HUDEP-2 (cell line): ENCODE results near the gene TCERG1.
"Not testable (repeated sequence)": the region's sequence is repeated elsewhere in the genome, so short reads cannot be mapped to it uniquely, and the experiment has no call there.

Experiments
- DNase-seq, 76 experiments: peaks; one replicate each; lab custom pipeline; 2025; ENCODE audit not compliant: unreplicated experiment in 76 of 76; lab: John Stamatoyannopoulos, UW

TCERG1 gene

DNA sequence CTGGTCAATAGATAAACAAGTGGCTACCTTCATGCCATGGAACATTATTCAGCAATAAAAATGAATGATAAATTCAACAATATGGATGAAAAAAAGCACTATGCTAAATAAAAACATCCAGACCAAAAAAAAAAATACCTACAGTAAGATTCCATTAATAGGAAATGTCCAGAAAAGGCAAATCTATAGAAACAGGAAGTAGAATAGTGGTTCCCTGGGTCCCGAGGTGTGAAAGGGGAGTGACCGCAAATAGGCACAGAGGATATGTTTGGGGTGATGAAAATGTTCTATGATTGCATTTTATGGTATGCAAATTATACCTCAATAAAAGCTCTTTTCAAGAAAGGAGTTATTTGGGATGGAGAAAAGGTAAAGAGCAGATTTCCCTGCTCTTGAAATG lies 72.4 kb downstream of the TCERG1 start:
- no peak for DNase-seq

DNA sequence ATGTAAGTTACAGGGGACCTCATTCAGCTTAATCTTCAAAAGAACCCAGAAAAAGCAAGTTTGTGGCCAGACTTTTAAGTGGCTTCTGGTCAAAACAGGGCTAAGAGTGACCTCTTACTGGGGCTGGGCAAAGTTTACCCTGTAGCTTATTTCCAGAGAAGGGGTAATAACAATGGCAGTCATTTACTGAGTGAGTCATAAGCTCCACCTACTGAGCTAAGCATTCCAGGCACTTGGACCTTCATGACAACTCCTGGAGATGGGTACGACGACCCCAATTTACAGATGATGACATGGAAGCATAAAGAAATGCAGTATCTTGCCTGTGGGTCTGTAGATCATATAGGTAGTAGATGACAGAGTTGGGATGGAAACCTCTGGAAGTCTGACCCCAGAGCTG lies 73.6 kb downstream of the TCERG1 start:
- DNase-seq, result no peak

DNA sequence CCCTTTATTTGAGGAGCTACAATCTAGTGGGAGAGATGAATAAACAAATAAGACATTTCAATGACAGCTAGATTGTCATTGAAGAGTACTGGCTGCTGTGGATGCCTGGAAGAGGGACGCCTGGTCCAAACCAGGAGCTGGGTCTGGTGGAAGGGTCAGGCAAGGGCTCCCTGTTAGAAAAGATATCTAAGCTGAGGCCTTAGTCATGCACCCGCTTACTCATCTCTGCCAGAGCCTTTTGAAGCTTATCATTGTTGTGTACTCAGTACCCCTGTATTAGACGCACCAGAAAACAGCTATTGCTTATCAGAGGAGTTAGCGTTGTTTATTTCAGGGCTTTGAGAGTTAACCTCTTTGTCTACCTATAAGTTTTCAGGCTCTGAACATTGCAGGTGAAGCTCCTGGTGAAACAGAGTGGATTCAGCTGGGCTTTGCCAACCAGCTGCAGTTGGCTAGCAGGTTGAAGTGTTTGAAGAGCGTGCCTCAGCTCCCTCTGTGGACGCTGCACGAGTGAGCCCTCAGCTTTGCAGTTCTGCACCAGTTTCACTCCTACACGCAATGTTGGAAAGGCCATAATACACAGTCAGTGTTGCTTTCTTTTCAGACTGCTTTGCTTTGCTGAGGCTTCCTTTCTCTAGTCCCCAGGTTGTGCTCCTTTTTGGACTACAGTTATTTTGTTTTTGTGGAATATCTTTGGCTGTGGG lies 74.4 kb downstream of the TCERG1 start:
- DNase-seq, result peak in 2 of 76 experiments; percentile 8 to 16

DNA sequence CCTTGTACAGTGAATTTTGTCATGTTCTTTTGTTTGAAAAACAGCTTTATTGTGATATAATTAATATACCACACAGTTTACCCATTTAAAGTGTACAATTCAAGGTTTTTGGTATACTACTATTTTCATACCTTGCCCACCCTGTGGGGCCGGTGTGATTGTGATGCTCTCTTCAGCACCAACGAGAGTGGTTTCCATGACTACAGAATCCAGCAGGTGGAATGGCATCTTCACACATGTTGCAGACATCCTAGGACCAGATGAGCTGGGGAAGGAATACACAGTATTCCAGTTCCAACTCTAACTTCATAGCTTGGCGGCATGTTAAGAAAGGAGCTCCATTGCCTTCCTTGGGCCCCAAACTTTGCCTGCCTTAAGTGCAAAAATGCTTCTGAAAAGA lies 76.6 kb downstream of the TCERG1 start:
- DNase-seq, result no peak

DNA sequence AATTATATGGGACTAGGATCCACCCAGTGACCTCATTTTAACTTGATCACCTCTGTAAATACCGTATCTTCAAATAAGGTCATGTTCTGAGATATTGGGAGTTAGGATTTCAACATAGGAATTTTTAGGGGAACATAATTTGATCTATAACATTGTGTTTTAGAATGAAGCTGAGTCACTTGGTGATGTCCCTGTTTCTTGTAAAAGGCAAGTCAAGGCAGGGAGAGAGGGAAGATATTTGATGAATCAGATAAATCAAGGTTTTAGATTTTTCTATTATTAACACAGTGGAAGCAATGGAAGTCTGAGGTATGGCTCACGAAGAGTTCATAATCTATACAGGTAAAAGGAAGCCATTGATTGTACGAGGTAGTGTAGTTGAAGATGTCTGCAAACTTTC lies 80.7 kb downstream of the TCERG1 start:
- no peak for DNase-seq

DNA sequence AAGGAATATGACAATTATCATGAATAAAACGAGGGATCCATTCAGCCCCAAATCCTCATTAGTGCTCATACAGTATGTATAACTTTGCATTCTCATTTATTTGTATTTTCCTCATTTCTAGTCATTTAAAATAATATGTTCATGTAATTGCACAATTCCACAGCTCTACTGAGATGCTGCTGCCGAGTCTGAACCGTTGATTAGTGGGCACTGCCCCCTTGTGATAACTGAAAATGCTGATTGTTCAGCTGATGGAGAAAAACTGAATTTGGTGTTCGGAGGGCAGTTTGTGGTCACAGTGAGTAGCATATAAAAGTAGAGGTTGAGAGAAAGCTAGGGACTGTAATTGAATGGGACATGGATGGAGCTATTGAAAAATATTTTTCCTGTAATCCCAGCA lies 81.1 kb downstream of the TCERG1 start:
- DNase-seq, result peak in 1 of 76 experiments; percentile 6

DNA sequence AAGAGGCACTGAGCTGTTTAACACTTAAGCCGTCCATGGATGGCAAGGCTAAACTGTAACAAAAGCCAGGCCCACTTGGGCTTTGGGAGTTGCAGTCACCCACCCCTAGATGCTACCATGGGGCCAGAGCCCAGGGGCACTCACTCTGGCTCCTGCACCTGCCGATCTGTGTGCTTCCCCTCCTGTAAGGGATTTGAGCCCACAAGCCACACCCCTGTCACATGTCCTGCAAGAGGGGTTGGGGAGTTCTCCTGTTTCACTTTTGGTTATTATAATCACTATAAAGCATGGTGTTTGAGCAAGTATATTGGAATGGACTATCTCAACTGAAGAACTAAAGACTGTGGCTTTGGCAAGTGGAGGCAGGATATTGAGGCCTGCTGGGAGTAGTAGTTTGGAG lies 82.9 kb downstream of the TCERG1 start:
- no peak for DNase-seq

DNA sequence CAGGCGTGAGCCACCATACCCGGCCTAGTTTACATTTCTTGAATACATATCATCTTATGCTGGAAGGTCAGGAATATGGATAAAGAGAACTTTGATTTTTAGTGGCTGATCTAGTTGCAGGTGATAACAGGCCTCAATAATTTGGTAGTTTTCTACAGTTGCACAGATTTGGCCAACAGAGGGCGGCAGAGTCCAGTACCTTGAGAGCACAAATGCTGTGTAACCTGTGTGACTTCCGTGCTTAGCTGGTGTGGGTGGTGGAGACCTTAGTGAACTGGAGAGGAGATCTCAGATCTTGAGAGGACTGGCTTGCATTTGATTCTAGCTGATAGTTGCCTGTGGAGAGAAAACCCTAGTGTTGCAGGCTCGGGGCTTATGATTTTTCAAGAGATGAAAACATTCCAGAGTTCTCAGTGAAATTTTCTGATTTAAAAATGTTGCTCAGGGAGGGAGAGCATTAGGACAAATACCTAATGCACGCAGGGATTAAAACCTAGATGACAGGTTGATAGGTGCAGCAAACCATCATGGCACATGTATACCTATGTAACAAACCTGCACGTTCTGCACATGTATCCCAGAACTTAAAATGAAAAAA lies 86.2 kb downstream of the TCERG1 start:
- peak in 58 of 76 experiments; percentile 1 to 66 (median 38) for DNase-seq

DNA sequence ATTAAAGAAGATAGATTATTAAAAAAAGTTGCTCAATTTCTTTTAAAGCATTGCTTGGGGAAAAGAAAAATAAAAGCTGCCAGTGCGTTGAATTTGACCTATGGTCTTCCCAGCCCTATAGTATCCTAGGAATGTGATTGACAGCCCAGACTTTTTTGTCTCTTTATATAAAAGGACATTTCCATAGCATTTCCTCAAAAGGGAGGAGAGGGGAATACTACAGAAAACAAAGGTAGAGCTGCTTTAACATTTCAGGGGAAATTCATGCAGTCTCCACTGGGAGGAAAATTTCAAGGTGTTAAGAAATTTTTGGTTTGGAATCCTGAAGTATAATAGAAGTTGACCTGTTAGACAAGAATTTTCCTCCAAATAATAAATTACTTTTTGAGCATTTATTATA lies 86.7 kb downstream of the TCERG1 start:
- DNase-seq, result no peak

DNA sequence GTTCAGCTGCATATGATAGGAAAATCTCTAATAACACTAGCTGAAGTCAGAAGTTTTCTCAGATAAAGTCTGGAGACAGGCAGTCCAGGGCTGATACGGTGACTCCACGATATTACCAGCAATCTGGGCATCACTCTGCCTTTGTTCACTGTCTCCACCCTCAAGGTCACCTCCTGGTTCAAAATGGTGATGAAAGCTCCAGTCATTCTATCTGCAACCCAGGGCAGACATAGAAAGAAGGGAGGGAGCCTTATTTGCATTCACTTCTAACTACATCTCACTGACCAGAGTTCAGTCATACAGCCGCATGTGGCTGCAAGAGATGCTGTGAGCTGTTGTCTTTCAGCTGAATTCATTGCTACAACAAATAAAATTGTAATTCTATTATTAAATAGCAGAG lies 91.3 kb downstream of the TCERG1 start:
- no peak for DNase-seq

DNA sequence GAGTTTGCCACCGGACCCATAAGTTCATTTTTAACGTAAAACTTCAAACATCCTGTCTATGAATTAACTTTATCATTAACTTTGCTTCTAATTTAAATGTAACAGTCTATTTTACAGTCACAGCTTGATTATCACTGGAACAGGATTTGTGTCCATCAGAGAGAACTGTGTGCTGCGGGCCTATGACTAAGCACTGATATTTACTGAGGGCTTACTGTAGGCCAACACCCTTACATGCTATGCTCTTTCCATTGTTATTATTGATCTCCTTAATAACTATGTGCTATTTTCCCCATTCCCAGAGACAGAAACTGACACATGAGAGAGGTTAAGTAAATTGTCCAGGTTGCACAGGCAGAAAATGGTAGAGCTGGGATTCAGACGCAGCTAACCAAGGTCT lies 92.8 kb downstream of the TCERG1 start:
- no peak for DNase-seq

DNA sequence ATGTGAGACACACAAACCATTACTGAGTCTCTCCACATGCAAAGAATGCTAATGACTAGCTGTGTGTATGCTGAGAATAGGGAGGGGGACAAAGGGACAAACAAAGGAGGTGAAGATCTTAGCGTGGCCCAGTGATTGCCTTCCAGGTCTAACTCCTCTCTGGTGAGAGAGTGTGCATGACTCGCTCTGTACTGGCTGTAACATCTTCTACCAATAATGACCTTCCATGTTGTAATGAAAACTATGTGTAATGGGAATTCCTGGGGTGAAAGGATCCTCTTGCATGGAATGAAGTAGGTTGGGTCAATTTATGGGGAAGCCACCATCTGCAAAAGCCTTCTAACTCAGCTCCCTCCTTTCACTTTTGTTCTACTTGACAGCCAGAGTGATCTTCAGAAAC lies 93.3 kb downstream of the TCERG1 start:
- DNase-seq, result no peak

DNA sequence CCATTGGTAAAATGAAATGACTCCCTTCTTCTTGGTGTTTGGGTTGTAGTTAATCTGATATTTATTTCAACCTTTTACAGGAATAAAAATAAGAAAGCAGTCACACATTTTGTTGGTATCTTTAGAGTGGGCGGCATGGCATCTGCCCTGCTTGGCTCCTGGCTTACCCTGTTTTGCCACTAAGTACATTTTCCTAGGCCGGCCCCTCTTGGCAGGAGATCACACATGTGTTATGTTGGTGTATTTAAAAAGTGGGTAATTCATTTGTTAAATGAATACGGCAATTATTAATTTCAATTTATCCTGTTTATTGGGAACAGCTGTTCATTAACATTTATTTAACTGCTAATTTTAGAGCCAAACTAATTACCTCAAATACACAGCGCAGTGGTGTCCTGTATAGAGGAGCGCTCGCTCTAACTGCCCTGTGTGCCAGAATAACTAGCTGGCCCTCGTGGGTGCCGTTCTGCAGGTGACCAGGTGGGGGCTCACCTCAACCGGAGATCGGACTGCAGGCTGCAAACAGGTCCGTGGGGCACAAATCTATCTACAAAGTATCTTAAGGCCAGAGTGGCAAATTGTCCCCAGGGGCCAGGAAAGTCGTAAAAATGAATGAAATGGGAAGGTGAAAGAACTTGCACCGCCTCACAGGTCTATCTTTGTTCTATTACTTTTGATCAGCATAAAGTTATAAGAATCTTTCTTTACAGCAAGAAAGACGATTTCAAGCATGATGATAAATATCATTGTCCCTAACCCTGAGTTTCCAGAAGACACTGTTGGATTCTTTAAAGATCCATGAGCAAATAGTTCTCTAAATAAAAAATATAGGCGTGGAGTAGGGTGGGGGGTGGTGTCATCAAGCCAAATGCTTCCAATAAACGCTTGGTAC lies 95.1 kb downstream of the TCERG1 start:
- peak in 57 of 76 experiments; percentile 1 to 73 (median 33) for DNase-seq

DNA sequence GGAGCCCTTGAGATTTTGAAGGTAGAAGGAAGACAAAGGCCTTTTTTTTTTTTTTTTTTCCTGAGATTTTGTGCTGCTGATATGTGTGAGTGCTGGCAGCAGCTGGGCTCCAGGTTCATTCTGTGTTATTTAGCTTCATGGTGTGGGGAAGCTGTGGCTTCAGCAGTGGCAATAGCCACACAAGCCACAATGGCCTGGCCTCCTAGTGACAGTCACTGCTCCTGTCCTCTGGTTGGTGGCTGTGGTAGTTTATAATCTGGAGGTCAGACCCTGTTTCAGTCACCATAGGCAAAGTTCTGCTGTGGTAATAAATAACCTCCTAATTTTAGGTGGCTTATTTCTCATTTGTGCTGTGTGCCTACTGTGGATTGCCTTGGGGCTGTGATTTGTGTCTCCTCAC lies 97.1 kb downstream of the TCERG1 start:
- DNase-seq, result no peak

DNA sequence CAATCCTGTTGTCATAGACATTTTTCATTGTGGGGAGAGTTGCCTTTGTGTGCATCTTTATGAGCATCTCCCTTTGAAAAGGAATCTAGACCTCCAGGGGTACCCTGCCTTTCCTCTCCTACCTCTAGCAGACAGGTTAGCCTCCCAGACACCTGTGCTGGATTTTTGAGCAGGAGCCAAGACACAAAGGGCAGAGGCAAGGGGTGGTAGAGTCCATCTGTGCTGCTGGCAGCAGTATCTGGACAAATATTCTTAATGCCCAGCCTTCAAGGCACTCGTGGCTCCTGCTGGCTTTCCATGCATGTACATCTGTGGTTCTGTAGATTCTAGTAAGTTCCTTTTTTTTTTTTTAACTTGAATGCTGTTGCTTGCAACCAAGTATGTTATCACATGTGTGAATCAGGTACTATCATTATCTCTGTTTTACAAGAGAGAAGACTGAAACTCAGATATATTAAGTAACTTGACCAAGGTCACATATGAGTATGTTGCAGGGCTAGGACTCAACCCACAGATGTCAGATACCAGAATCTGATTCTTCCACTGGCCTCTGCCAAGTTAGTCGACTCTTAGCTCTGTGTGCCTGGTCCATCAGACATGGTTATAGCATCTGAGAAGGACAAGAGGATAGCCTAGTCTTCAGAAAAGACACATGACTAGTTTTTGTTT lies 101.8 kb downstream of the TCERG1 start:
- no peak for DNase-seq

DNA sequence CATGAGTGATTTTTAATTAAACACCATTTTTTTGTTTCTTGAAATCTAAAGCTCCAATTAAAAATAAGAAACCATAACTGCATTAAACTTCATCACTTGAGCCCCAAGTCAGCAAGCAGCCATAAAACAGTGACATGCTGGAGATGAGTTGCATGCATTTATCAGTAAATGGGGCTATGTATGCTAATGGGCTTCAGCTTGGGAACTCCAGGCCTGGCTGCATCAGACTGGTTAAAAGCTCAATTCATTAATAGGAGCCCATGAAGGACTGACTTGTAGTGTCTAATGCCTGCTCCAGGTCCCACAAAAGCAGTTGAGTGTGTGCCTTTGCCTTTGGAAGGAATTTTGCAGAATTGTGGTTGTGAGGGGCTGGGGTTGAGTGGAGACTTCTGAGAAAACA lies 102.5 kb downstream of the TCERG1 start:
- DNase-seq, result no peak

DNA sequence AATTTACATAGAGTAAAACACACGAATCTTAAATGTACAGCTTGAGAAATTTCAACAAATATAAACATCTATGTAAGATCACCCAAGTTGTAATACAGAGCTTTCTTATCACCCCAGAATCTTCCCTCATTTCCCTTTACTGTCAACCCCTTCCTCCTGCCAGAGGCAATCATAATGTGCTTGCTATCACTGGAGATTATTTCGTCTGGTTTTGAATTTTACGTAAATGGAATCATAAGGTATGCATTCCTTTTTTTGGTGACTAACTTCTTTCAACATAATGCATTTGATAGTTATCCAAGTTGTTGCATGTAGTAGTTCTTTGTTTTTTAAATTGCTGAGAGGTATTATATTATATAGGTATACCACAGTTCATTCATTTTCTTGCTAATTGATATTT lies 106.3 kb downstream of the TCERG1 start:
- no peak for DNase-seq

DNA sequence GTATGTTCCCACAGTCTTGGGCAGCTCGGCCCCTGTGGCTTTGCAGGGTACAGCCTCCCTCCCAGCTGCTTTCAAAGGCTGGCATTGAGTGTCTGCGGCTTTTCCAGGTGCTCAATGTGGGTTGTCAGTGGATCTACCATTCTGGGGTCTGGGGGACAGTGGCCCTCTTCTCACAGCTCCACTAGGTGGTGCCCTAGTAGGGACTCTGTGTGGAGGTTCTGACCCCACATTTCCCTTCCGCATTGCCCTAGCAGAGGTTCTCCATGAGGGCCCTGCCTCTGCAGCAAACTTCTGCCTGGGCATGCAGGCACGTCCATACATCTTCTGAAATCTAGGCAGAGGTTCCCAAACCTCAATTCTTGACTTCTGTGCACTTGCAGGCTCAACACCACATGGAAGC lies 109.8 kb downstream of the TCERG1 start:
- not testable (repeated sequence) for DNase-seq

DNA sequence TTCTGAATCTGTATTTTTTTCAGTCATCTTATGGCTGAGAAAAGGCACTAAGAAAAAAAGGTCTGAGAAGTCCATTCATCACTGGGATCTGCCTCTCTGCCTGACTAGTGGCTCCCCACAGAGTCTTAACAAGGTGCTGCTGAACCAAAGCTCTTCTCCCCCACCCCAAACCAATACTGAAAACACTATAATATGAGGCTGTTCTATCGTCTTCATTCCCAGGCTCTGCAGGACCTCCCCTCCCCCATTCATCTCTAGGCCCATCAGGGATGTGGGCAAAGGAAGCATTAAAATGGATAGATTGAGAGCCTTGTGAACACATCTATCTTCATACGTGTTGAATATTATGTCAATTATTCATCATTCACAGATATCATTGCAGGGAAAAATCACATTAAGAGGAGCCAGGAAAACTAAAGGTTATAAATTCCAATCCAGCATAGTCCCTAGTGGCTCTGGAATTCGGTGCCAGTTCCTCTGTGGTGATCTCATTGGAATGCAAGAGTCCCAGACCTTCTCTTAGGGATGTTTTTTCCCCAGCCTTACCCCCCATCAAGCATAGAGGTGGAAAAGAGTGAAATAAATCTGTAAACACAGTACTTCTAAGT lies 113.2 kb downstream of the TCERG1 start:
- DNase-seq, result no peak
